Measurements from ENCODE around the gene PADI1.

PADI1 gene

GRCh38 chr1:17229379-17229778 lies 24.5 kb downstream of the PADI1 start:
- DNase-seq (ENCODE audit: low read depth in 1 of 2, low spot score in 1 of 2), result no peak

GRCh38 chr1:17230106-17230505 lies 25.2 kb downstream of the PADI1 start:
- TF ChIP-seq GABPA (IDR thresholded peaks at IDR 0.05; ENCODE audit: low read depth) (no peak), POLR2AphosphoS5 (IDR thresholded peaks at IDR 0.05; ENCODE audit: low read depth) (no peak), SPI1 (IDR thresholded peaks at IDR 0.05; ENCODE audit: borderline replicate concordance, low read depth) (no peak), CTCF (IDR thresholded peaks at IDR 0.05; ENCODE audit: insufficient read depth, low read length) (no peak), REST (IDR thresholded peaks at IDR 0.05; ENCODE audit: insufficient replicate concordance, low read depth) (no peak)
- DNase-seq (ENCODE audit: low read depth in 1 of 2, low spot score in 1 of 2), result no peak
- no peaks in the 10 kb centered on the region for H3K27me3 ChIP-seq (ENCODE audit: insufficient read depth, poor library complexity, severe bottlenecking)
- H3K27ac ChIP-seq (replicated peaks), result no peak overlapping the region
- H3K4me3 ChIP-seq (replicated peaks; ENCODE audit: insufficient read depth, low read length), result no peak overlapping the region

More at GRCh38 chr1:17229379-17229778, 24.5 kb downstream of the PADI1 start:
- Histone ChIP-seq H3K27ac (replicated peaks) (no peak overlapping the region), H3K4me3 (replicated peaks; ENCODE audit: insufficient read depth, low read length) (no peak overlapping the region), H3K27me3 (ENCODE audit: insufficient read depth, poor library complexity, severe bottlenecking) (no peaks in the 10 kb centered on the region)
- no peak for TF ChIP-seq REST (IDR thresholded peaks at IDR 0.05; ENCODE audit: insufficient replicate concordance, low read depth)
- no peak for TF ChIP-seq CTCF (IDR thresholded peaks at IDR 0.05; ENCODE audit: insufficient read depth, low read length)
- TF ChIP-seq SPI1 (IDR thresholded peaks at IDR 0.05; ENCODE audit: borderline replicate concordance, low read depth), result no peak
- TF ChIP-seq GABPA (IDR thresholded peaks at IDR 0.05; ENCODE audit: low read depth), result no peak
- TF ChIP-seq POLR2AphosphoS5 (IDR thresholded peaks at IDR 0.05; ENCODE audit: low read depth), result no peak

GRCh38 chr1:17230671-17231310 lies 25.9 kb downstream of the PADI1 start:
- Histone ChIP-seq H3K27ac (replicated peaks) (no peak overlapping the region), H3K4me3 (replicated peaks; ENCODE audit: insufficient read depth, low read length) (no peak overlapping the region), H3K27me3 (ENCODE audit: insufficient read depth, poor library complexity, severe bottlenecking) (no peaks in the 10 kb centered on the region)
- TF ChIP-seq SPI1 (IDR thresholded peaks at IDR 0.05; ENCODE audit: borderline replicate concordance, low read depth) (no peak), POLR2AphosphoS5 (IDR thresholded peaks at IDR 0.05; ENCODE audit: low read depth) (no peak), REST (IDR thresholded peaks at IDR 0.05; ENCODE audit: insufficient replicate concordance, low read depth) (no peak), CTCF (IDR thresholded peaks at IDR 0.05; ENCODE audit: insufficient read depth, low read length) (no peak), GABPA (IDR thresholded peaks at IDR 0.05; ENCODE audit: low read depth) (no peak)
- no peak for DNase-seq (ENCODE audit: low read depth in 1 of 2, low spot score in 1 of 2)

All from HL-60 (cell line).